ENCODE results near the gene SUMF1.
A peak's percentile ranks its signal among the peaks of the same experiment; 100 is the strongest.

Gene SUMF1

GRCh38 chr3:4432259-4432658 lies 34.8 kb downstream of the SUMF1 start:
- Histone ChIP-seq H3K4me2 (ENCODE audit: low read depth, low read length, poor library complexity, severe bottlenecking) (no peak overlapping the region), H2AFZ (ENCODE audit: low read length) (no peak overlapping the region), H3K9me3 (ENCODE audit: insufficient read depth, low read depth, low read length) (peaks cover 4% of the 10 kb centered on the region; the same call in 1 of the 2 replicates), H4K20me1 (ENCODE audit: insufficient read depth, low read length, poor library complexity, severe bottlenecking) (no peaks in the 10 kb centered on the region), H3K79me2 (ENCODE audit: insufficient read depth, low read length) (no peaks in the 10 kb centered on the region), H3K4me1 (ENCODE audit: insufficient read depth, low read length, poor library complexity, severe bottlenecking) (peaks cover 5% of the 10 kb centered on the region), H3K9me2 (replicated peaks; ENCODE audit: low read depth, low read length) (no peaks in the 10 kb centered on the region), H3K36me3 (ENCODE audit: insufficient read depth, low read length) (no peaks in the 10 kb centered on the region), H3F3A (ENCODE audit: low read depth) (no peaks in the 10 kb centered on the region), H3K27me3 (ENCODE audit: insufficient read depth, low read length, poor library complexity, severe bottlenecking) (no peaks in the 10 kb centered on the region), H3K9ac (ENCODE audit: low read depth, low read length, poor library complexity, severe bottlenecking) (no peak overlapping the region), H3K4me3 (ENCODE audit: low read length, poor library complexity, severe bottlenecking) (no peak overlapping the region)
- TF ChIP-seq CTCF (conservative IDR thresholded peaks at IDR 0.05; ENCODE audit: low read length) (no peak), EZH2phosphoT487 (IDR thresholded peaks at IDR 0.05; ENCODE audit: borderline replicate concordance) (no peak)

DNA sequence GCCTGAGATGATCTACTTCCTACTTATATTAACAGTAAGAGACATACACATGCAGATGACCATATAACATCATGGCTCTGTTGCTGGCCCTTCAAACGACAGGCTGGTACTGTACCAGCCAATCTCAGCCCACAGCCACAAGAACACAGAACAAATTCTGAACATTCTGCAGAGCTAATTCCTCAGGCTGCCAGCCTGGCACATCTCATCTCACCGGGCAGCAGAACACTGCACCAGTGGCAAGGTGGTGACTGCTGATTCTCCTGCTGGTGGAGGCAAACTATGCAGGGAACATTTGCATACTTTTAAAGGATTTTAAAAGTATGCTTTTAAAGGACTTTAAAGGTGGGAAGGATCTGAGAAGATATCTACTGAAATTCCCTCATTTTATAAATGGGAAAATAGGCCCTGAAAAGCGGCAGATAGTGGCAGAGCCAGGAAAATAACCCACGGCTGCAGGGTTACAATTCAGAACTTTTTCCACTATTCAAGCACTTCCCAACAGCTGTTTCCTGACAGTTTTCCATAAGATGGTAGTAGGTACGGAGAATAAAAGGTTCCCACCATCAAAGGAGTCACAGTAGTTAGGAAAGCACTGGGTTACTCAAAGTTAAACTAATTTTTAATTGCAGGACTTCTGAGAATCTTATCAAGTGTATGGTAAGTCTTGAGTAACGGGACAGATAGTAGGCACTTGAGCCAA lies 37.3 kb downstream of the SUMF1 start:
- Histone ChIP-seq H4K20me1 (ENCODE audit: insufficient read depth, low read length, poor library complexity, severe bottlenecking) (no peaks in the 10 kb centered on the region), H3F3A (ENCODE audit: low read depth) (no peaks in the 10 kb centered on the region), H3K27me3 (ENCODE audit: insufficient read depth, low read length, poor library complexity, severe bottlenecking) (no peaks in the 10 kb centered on the region), H3K36me3 (ENCODE audit: insufficient read depth, low read length) (no peaks in the 10 kb centered on the region), H3K4me3 (ENCODE audit: low read length, poor library complexity, severe bottlenecking) (no peak overlapping the region), H3K9me2 (replicated peaks; ENCODE audit: low read depth, low read length) (no peaks in the 10 kb centered on the region), H3K9ac (ENCODE audit: low read depth, low read length, poor library complexity, severe bottlenecking) (no peak overlapping the region), H3K4me1 (ENCODE audit: insufficient read depth, low read length, poor library complexity, severe bottlenecking) (peaks cover 19% of the 10 kb centered on the region), H3K9me3 (ENCODE audit: insufficient read depth, low read depth, low read length) (peaks cover 4% of the 10 kb centered on the region; the same call in 1 of the 2 replicates), H3K79me2 (ENCODE audit: insufficient read depth, low read length) (no peaks in the 10 kb centered on the region), H2AFZ (ENCODE audit: low read length) (0 out of 2 replicates have a peak overlapping the region, but pooled peaks have one; percentile 16), H3K4me2 (ENCODE audit: low read depth, low read length, poor library complexity, severe bottlenecking) (no peak overlapping the region)
- 0 out of 2 replicates have a peak, but pooled peaks have one; percentile 11 for TF ChIP-seq CTCF (conservative IDR thresholded peaks at IDR 0.05; ENCODE audit: low read length)
- TF ChIP-seq EZH2phosphoT487 (IDR thresholded peaks at IDR 0.05; ENCODE audit: borderline replicate concordance) = no peak

GRCh38 chr3:4426782-4427344 lies 40.2 kb downstream of the SUMF1 start:
- Histone ChIP-seq H3K79me2 (ENCODE audit: insufficient read depth, low read length) (no peaks in the 10 kb centered on the region), H3K9me3 (ENCODE audit: insufficient read depth, low read depth, low read length) (peaks cover 4% of the 10 kb centered on the region; the same call in 1 of the 2 replicates), H2AFZ (ENCODE audit: low read length) (no peak overlapping the region), H3F3A (ENCODE audit: low read depth) (no peaks in the 10 kb centered on the region), H4K20me1 (ENCODE audit: insufficient read depth, low read length, poor library complexity, severe bottlenecking) (no peaks in the 10 kb centered on the region), H3K36me3 (ENCODE audit: insufficient read depth, low read length) (no peaks in the 10 kb centered on the region), H3K4me3 (ENCODE audit: low read length, poor library complexity, severe bottlenecking) (peak overlapping the region; percentile 29), H3K9ac (ENCODE audit: low read depth, low read length, poor library complexity, severe bottlenecking) (peak overlapping the region; percentile 45), H3K4me1 (ENCODE audit: insufficient read depth, low read length, poor library complexity, severe bottlenecking) (peaks cover 19% of the 10 kb centered on the region), H3K9me2 (replicated peaks; ENCODE audit: low read depth, low read length) (no peaks in the 10 kb centered on the region), H3K27me3 (ENCODE audit: insufficient read depth, low read length, poor library complexity, severe bottlenecking) (no peaks in the 10 kb centered on the region), H3K4me2 (ENCODE audit: low read depth, low read length, poor library complexity, severe bottlenecking) (peak overlapping the region; percentile 58)
- TF ChIP-seq CTCF (conservative IDR thresholded peaks at IDR 0.05; ENCODE audit: low read length) = no peak
